HCT116 (cell line): ENCODE data around the gene C1orf146. TPM values are rescaled to one million over a fixed set of nuclear protein-coding genes. Genes with fewer than 3 reads are reported as not detected.

ENCODE experiments used
- ATAC-seq: fragments of 200-7000 bp; cut with Tn5 transposase; 2 replicates; pipeline ENCODE4 v1.9.1; 2020; ENCODE audit warnings: mild to moderate bottlenecking, moderate library complexity
- BruUV-seq: library from RNA; stranded (reverse); fragments of 400-500 nt; replicated peaks from 2 replicates; lab custom pipeline; 2021; lab: Mats Ljungman, UMichigan
- CTCF ChIA-PET: fragments of 300-600 bp; sonication (Branson Sonifier 250); formaldehyde crosslinking; loops from one replicate; lab custom pipeline; 2021; ENCODE audit warnings: antibody characterized with exemption; lab: Charles Lee
- POLR2A ChIA-PET: fragments of 300-600, 350-600 bp; sonication (Branson Sonifier 250); formaldehyde crosslinking; loops from one replicate; lab custom pipeline; 2021; ENCODE audit warnings: antibody characterized with exemption; lab: Charles Lee
- RAD21 ChIA-PET, 2 experiments: fragments of 300-600 bp; sonication (Branson Sonifier 250); formaldehyde crosslinking; loops; one replicate each; lab custom pipeline; 2023; ENCODE audit warnings: low total read pairs in 2 of 2; ENCODE audit not compliant: uncharacterized antibody in 2 of 2, unreplicated experiment in 2 of 2, low non-redundant PET in 1 of 2; lab: Charles Lee
- DNase-seq: peaks from one replicate; pipeline ENCODE4 v3.0.0-alpha.2; 2010; ENCODE audit warnings: low read depth, low spot score
- H2AFZ ChIP-seq: fragments of 200-600 bp; shearing (Covaris generic), sonication (generic); 2 replicates; pipeline ENCODE4 v1.6.1; 2017; ENCODE audit warnings: low read depth, mixed run types, mixed read lengths, antibody characterized with exemption, low read length; ENCODE audit not compliant: poor library complexity, severe bottlenecking
- H3K27ac ChIP-seq: 2 replicates; pipeline ENCODE4 v1.5.1; 2012; ENCODE audit warnings: low read depth, low read length
- H3K27me3 ChIP-seq: fragments of 200-600 bp; sonication (generic); 2 replicates; pipeline ENCODE4 v1.6.1; 2016; ENCODE audit warnings: mixed run types, low read length, mixed read lengths; ENCODE audit not compliant: insufficient read depth
- H3K36me3 ChIP-seq, 2 experiments: fragments of 200-500 bp in 1 of 2; fragments of 200-600 bp in 1 of 2; sonication (Bioruptor generic) in 1 of 2; sonication (generic) in 1 of 2; 2 replicates each; pipeline versions ENCODE4 v1.5.1 to v1.6.1; 2014 to 2016; ENCODE audit warnings: low read length in 2 of 2, inconsistent platforms in 1 of 2, mixed read lengths in 1 of 2, mixed run types in 1 of 2; ENCODE audit not compliant: insufficient read depth in 2 of 2, control insufficient read depth in 1 of 2
- H3K4me1 ChIP-seq, 2 experiments: fragments of 200-600 bp in 1 of 2; sonication (generic) in 1 of 2; 2 replicates each; pipeline versions ENCODE4 v1.5.1 to v1.6.1; 2012 to 2017; ENCODE audit warnings: low read length in 2 of 2, inconsistent platforms in 1 of 2, mild to moderate bottlenecking in 1 of 2, mixed read lengths in 1 of 2, mixed run types in 1 of 2, moderate library complexity in 1 of 2; ENCODE audit not compliant: insufficient read depth in 2 of 2, control insufficient read depth in 1 of 2
- H3K4me2 ChIP-seq: fragments of 200-600 bp; sonication (generic); 2 replicates; pipeline ENCODE4 v1.6.1; 2017; ENCODE audit warnings: mixed run types, low read length, mixed read lengths
- H3K4me3 ChIP-seq, 2 experiments: fragments of 200-600 bp in 1 of 2; sonication (generic) in 1 of 2; replicated peaks in 1 of 2; 2 replicates each; pipeline ENCODE4 v1.5.1; 2011 to 2016; ENCODE audit warnings: low read length in 2 of 2, control low read depth in 1 of 2, low read depth in 1 of 2, mild to moderate bottlenecking in 1 of 2, mixed read lengths in 1 of 2, mixed run types in 1 of 2
- H3K79me2 ChIP-seq: fragments of 200-600 bp; sonication (generic); 2 replicates; pipeline ENCODE4 v1.6.1; 2017; ENCODE audit warnings: mild to moderate bottlenecking, mixed run types, low read length, moderate library complexity, mixed read lengths; ENCODE audit not compliant: insufficient read depth
- H3K9ac ChIP-seq: fragments of 200-600 bp; sonication (generic); 2 replicates; pipeline ENCODE4 v1.6.1; 2016; ENCODE audit warnings: low read length, mixed read lengths
- H3K9me2 ChIP-seq: fragments of 200-600 bp; sonication (generic), shearing (Covaris generic); 2 replicates; pipeline ENCODE4 v1.6.1; 2017; ENCODE audit warnings: mixed run types, mild to moderate bottlenecking, moderate library complexity; ENCODE audit not compliant: insufficient read depth
- H3K9me3 ChIP-seq, 2 experiments: fragments of 200-500 bp in 1 of 2; fragments of 200-600 bp in 1 of 2; sonication (Bioruptor generic) in 1 of 2; sonication (generic) in 1 of 2; 2 replicates each; pipeline ENCODE4 v1.6.1; 2014 to 2017; ENCODE audit warnings: low read length in 2 of 2, mixed read lengths in 2 of 2, inconsistent platforms in 1 of 2, low read depth in 1 of 2, mild to moderate bottlenecking in 1 of 2, mixed run types in 1 of 2, moderate library complexity in 1 of 2; ENCODE audit not compliant: control insufficient read depth in 1 of 2, insufficient read depth in 1 of 2
- H4K20me1 ChIP-seq: fragments of 200-600 bp; sonication (generic), shearing (Covaris generic); 2 replicates; pipeline ENCODE4 v1.6.1; 2017; ENCODE audit warnings: mixed run types, mild to moderate bottlenecking, moderate library complexity; ENCODE audit not compliant: insufficient read depth
- CBX3 ChIP-seq: IDR thresholded peaks from 2 replicates; pipeline ENCODE4 v1.6.1; 2012; ENCODE audit warnings: low read depth
- CEBPB ChIP-seq: IDR thresholded peaks from 2 replicates; pipeline ENCODE4 v1.6.1; 2012; ENCODE audit warnings: low read depth
- EGR1 ChIP-seq: IDR thresholded peaks from 2 replicates; pipeline ENCODE4 v1.6.1; 2012; ENCODE audit warnings: low read depth
- ELF1 ChIP-seq: IDR thresholded peaks from 2 replicates; pipeline ENCODE4 v1.6.1; 2012; ENCODE audit warnings: low read depth, borderline replicate concordance
- EZH2 ChIP-seq: fragments of 200-600 bp; sonication (generic); IDR thresholded peaks from 2 replicates; pipeline ENCODE4 v1.6.1; 2017; ENCODE audit warnings: antibody characterized with exemption, mixed run types
- FOSL1 ChIP-seq: IDR thresholded peaks from 2 replicates; pipeline ENCODE4 v1.6.1; 2012; ENCODE audit warnings: low read depth
- POLR2A ChIP-seq: IDR thresholded peaks from 2 replicates; pipeline ENCODE4 v1.7.0; 2011; ENCODE audit warnings: borderline replicate concordance; ENCODE audit not compliant: insufficient read depth, insufficient read length; ENCODE audit errors: extremely low read depth
- RAD21 ChIP-seq: IDR thresholded peaks from 2 replicates; pipeline ENCODE4 v1.6.1; 2012; ENCODE audit warnings: low read depth, mild to moderate bottlenecking
- SIN3A ChIP-seq: IDR thresholded peaks from 2 replicates; pipeline ENCODE4 v1.6.1; 2012; ENCODE audit warnings: low read depth
- SP1 ChIP-seq: IDR thresholded peaks from 2 replicates; pipeline ENCODE4 v1.6.1; 2012; ENCODE audit warnings: low read depth
- SRF ChIP-seq: IDR thresholded peaks from 2 replicates; pipeline ENCODE4 v1.6.1; 2012; ENCODE audit warnings: low read depth
- TCF7L2 ChIP-seq: IDR thresholded peaks from 2 replicates; pipeline ENCODE4 v1.7.0; 2011; ENCODE audit warnings: borderline replicate concordance, inconsistent platforms; ENCODE audit not compliant: insufficient read depth, insufficient read length; ENCODE audit errors: extremely low read depth
- ZFX ChIP-seq: fragments of 450-650 bp; IDR thresholded peaks from 2 replicates; pipeline ENCODE4 v1.6.1; 2017
- ZNF274 ChIP-seq: fragments of 200-500 bp; sonication (Bioruptor generic); IDR thresholded peaks from 2 replicates; pipeline ENCODE4 v1.6.1; 2014; ENCODE audit warnings: mild to moderate bottlenecking, low read depth, low read length, inconsistent platforms
- intact Hi-C: fragments of 100-400 bp; cut with micrococcal nuclease; formaldehyde crosslinking; loops from 2 replicates; pipeline ENCODE4 v1.10.0; 2022
- total RNA-seq: library from RNA; stranded (reverse); gene quantifications from one replicate; pipeline ENCODE4 v1.2.1, GENCODE V29; 2021; ENCODE audit not compliant: unreplicated experiment
- TF ChIP-seq, protein P1 (sequence below): IDR thresholded peaks from 2 replicates; pipeline ENCODE4 v1.6.1; 2012; ENCODE audit warnings: low read depth
- TF ChIP-seq, protein P2 (sequence below): IDR thresholded peaks from 2 replicates; pipeline ENCODE4 v1.6.1; 2012
- TF ChIP-seq, protein P3 (sequence below): IDR thresholded peaks from 2 replicates; pipeline ENCODE4 v1.6.1; 2012
- TF ChIP-seq, protein P4 (sequence below): IDR thresholded peaks from 2 replicates; pipeline ENCODE4 v1.6.1; 2011; ENCODE audit warnings: mild to moderate bottlenecking, low read length, moderate library complexity; ENCODE audit not compliant: insufficient replicate concordance; ENCODE audit errors: extremely low read depth
- TF ChIP-seq, protein P5 (sequence below), 3 experiments: fragments of 200-600 bp in 1 of 3; sonication (generic) in 1 of 3; IDR thresholded peaks in 2 of 3; conservative IDR thresholded peaks in 1 of 3; 2 replicates each; pipeline ENCODE4 v1.5.1; 2012 to 2017; ENCODE audit warnings: low read depth in 2 of 3, low read length in 2 of 3, antibody characterized with exemption in 1 of 3, borderline replicate concordance in 1 of 3, control low read depth in 1 of 3, mild to moderate bottlenecking in 1 of 3, mixed read lengths in 1 of 3, mixed run types in 1 of 3, moderate library complexity in 1 of 3; ENCODE audit not compliant: insufficient read depth in 1 of 3

C1orf146 gene
- total RNA-seq, 1 experiment from 2014 or later = not detected

DNA sequence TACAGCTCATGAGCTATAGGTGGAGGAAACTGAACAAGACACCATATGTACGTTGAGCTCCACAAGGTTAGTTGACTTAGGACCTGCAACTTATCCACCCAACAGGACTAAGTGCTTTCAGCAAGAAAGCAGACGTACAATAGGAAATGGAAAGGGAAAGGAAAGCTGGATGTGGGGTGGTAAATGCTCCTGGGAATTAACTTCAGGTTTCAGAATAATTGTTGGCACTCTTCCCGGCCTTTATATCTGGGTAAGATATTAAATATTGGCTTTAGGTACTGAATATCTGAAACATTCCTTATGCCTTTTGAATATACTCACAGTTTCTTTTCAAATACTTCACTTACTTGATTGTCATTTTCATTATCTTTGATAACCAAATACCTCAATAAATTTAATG is 44.8 kb downstream of the C1orf146 start:
- ATAC-seq (no peak), DNase-seq (no peak)
- Histone ChIP-seq H3K9me2 (no peaks in the 10 kb centered on the region), H4K20me1 (no peaks in the 10 kb centered on the region), H3K27me3 (no peaks in the 10 kb centered on the region), H3K4me3 (no peak overlapping the region), H3K36me3 (peaks cover 4% of the 10 kb centered on the region in 2 experiments; a peak in 2 of 4 replicates), H2AFZ (no peak overlapping the region), H3K4me2 (no peak overlapping the region), H3K9ac (no peak overlapping the region), H3K79me2 (no peaks in the 10 kb centered on the region), H3K9me3 (no peaks in the 10 kb centered on the region), H3K27ac (no peak overlapping the region), H3K4me1 (no peaks in the 10 kb centered on the region)
- intact Hi-C loops = no loop called here
- ChIA-PET POLR2A (no interaction called here), RAD21 (no interaction called here), CTCF (no interaction called here)
- BruUV-seq = no TSS peak
- TF ChIP-seq FOSL1 = no peak
- TF ChIP-seq, protein P1, sequence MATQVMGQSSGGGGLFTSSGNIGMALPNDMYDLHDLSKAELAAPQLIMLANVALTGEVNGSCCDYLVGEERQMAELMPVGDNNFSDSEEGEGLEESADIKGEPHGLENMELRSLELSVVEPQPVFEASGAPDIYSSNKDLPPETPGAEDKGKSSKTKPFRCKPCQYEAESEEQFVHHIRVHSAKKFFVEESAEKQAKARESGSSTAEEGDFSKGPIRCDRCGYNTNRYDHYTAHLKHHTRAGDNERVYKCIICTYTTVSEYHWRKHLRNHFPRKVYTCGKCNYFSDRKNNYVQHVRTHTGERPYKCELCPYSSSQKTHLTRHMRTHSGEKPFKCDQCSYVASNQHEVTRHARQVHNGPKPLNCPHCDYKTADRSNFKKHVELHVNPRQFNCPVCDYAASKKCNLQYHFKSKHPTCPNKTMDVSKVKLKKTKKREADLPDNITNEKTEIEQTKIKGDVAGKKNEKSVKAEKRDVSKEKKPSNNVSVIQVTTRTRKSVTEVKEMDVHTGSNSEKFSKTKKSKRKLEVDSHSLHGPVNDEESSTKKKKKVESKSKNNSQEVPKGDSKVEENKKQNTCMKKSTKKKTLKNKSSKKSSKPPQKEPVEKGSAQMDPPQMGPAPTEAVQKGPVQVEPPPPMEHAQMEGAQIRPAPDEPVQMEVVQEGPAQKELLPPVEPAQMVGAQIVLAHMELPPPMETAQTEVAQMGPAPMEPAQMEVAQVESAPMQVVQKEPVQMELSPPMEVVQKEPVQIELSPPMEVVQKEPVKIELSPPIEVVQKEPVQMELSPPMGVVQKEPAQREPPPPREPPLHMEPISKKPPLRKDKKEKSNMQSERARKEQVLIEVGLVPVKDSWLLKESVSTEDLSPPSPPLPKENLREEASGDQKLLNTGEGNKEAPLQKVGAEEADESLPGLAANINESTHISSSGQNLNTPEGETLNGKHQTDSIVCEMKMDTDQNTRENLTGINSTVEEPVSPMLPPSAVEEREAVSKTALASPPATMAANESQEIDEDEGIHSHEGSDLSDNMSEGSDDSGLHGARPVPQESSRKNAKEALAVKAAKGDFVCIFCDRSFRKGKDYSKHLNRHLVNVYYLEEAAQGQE = no peak
- no peak for TF ChIP-seq ELF1
- no peak for TF ChIP-seq ZFX
- TF ChIP-seq, protein P2, sequence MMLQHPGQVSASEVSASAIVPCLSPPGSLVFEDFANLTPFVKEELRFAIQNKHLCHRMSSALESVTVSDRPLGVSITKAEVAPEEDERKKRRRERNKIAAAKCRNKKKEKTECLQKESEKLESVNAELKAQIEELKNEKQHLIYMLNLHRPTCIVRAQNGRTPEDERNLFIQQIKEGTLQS = no peak
- TF ChIP-seq SRF = no peak
- no peak for TF ChIP-seq CEBPB
- no peak for TF ChIP-seq SP1
- TF ChIP-seq, protein P3, sequence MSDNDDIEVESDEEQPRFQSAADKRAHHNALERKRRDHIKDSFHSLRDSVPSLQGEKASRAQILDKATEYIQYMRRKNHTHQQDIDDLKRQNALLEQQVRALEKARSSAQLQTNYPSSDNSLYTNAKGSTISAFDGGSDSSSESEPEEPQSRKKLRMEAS = no peak
- TF ChIP-seq, protein P4, sequence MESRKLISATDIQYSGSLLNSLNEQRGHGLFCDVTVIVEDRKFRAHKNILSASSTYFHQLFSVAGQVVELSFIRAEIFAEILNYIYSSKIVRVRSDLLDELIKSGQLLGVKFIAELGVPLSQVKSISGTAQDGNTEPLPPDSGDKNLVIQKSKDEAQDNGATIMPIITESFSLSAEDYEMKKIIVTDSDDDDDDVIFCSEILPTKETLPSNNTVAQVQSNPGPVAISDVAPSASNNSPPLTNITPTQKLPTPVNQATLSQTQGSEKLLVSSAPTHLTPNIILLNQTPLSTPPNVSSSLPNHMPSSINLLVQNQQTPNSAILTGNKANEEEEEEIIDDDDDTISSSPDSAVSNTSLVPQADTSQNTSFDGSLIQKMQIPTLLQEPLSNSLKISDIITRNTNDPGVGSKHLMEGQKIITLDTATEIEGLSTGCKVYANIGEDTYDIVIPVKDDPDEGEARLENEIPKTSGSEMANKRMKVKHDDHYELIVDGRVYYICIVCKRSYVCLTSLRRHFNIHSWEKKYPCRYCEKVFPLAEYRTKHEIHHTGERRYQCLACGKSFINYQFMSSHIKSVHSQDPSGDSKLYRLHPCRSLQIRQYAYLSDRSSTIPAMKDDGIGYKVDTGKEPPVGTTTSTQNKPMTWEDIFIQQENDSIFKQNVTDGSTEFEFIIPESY = no peak
- TF ChIP-seq CBX3 = no peak
- TF ChIP-seq RAD21 = no peak
- no peak for TF ChIP-seq EGR1
- TF ChIP-seq SIN3A = no peak
- TF ChIP-seq, protein P5, sequence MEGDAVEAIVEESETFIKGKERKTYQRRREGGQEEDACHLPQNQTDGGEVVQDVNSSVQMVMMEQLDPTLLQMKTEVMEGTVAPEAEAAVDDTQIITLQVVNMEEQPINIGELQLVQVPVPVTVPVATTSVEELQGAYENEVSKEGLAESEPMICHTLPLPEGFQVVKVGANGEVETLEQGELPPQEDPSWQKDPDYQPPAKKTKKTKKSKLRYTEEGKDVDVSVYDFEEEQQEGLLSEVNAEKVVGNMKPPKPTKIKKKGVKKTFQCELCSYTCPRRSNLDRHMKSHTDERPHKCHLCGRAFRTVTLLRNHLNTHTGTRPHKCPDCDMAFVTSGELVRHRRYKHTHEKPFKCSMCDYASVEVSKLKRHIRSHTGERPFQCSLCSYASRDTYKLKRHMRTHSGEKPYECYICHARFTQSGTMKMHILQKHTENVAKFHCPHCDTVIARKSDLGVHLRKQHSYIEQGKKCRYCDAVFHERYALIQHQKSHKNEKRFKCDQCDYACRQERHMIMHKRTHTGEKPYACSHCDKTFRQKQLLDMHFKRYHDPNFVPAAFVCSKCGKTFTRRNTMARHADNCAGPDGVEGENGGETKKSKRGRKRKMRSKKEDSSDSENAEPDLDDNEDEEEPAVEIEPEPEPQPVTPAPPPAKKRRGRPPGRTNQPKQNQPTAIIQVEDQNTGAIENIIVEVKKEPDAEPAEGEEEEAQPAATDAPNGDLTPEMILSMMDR (IDR thresholded peaks at IDR 0.05 in 2 of 3, conservative IDR thresholded peaks at IDR 0.05 in 1 of 3; ENCODE audit: borderline replicate concordance in 1 of 3, insufficient read depth in 1 of 3, low read depth in 2 of 3, low read length in 2 of 3) = no peak
- TF ChIP-seq POLR2A = no peak
- TF ChIP-seq ZNF274 = no peak
- no peak for TF ChIP-seq TCF7L2
- TF ChIP-seq EZH2 = no peak
